Right hindlimb (tissue), 1 donor: Measurements from ENCODE around the gene GOLGA6A.
A peak's percentile ranks its signal among the peaks of the same experiment; 100 is the strongest.
"Not testable (repeated sequence)": the region's sequence is repeated elsewhere in the genome, so short reads cannot be mapped to it uniquely, and the experiment has no call there.

Source experiments
- DNase-seq: peaks from one replicate; pipeline ENCODE4 v3.0.0-alpha.2; 2018

The GOLGA6A gene, protein sequence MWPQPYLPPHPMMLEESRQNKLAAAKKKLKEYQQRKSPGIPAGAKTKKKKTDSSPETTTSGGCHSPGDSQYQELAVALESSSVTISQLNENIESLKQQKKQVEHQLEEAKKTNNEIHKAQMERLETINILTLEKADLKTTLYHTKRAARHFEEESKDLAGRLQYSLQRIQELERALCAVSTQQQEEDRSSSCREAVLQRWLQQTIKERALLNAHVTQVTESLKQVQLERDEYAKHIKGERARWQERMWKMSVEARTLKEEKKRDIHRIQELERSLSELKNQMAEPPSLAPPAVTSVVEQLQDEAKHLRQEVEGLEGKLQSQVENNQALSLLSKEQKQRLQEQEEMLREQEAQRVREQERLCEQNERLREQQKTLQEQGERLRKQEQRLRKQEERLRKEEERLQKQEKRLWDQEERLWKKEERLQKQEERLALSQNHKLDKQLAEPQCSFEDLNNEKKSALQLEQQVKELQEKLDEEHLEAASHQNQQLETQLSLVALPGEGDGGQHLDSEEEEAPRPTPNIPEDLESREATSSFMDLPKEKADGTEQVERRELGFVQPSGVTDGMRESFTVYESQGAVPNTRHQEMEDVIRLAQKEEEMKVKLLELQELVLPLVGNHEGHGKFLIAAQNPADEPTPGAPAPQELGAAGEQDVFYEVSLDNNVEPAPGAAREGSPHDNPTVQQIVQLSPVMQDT

DNA sequence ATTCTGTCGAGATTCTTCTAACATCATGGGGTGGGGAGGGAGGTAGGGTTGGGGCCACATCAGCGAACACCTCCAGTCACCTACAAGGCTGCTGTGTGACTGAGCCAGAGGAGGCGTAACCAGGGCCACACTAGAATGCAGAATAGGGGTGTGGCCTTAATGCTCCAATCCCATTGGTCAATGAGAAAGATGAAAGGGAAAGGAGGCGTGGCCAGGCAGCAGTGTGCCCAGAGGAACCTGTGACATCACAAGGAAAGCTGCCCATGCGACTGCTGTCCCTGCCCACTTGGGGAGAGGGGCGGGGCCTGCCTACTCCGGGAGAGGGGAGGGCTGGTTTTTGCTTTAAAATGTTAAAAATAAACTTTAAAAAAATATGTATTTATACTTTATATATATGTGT is at the start of gene GOLGA6A:
GOLGA6A (minus strand) TSS at position 101 of the 400 bp plus-strand sequence; CDS start at position 60, 41 bp downstream.
- DNase-seq, result not testable (repeated sequence)

DNA sequence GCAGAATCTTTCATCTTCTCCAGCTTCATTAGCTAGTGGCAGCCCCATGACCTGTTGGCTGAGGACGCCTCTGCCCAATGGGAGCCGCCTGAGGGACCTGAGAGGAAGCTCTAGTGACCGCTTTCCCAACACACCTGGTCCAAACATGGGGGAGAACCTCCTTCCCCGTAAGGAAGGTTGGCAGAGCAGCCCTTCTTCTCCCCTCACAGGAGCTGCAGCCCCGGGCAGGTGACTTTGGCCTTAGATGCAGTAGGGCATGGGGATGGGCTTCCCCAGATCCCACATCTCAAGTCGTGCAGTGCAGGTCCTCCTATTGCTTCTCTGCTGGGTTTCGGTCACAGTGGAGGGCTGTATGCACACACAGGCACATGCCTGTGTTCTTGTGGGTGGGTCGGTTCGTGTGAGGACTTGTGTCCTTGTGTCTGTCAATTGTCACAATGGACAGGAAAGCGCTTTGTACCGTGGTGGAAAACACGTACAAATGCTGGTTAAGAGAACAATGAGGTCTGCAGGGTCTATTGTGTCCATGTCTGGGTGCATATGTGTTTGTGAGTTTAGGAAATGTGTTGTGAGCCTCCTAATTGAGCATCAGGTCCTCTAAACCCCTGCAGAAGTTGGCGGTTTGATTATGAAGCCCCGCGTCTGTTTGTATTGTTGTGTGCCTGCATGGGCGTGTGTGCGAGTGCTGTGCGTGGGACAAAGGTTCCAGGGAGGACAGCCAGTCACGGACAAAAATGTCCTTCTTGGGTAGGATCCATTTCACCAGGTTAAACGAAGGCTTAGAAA is 49.5 kb upstream of the GOLGA6A start:
- no peak for DNase-seq

DNA sequence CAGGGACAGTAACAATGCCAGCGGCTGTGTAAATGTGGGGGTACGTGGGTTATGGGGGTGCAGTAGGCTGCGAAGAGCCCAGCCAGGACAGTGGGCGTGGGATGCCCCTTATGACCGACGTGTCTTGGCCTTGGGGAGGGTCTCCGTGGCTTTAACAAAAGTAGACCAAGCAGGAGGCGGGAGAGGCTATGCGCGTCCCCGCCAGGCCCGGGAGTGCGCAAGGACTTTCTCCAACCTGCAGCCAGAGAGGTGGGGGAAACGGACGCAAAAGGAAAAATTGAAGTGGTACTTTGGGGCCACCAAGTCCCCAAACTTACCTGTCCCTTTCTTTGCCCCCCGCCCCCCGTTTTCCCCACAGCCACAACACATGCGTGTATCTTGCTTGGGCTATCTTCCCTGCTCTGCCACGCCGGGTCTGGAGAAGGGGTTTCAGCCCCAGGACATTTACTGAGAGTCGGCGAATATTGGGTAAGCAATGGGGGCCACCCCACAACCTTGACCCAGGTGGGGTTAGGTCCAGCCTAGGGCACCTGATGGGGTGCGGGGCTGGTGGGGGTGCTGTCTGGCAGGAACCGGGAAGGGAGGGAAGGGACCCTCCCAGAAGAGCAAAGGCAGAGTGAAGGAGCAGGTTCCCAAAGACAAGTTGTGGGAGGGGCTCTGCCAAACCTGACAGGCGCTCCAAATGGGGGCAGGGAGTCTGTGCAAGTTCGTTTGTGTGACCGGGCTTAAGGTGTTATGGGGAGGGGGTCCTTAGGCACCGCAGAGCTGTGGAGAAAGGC is 48.7 kb upstream of the GOLGA6A start:
- DNase-seq, result no peak

DNA sequence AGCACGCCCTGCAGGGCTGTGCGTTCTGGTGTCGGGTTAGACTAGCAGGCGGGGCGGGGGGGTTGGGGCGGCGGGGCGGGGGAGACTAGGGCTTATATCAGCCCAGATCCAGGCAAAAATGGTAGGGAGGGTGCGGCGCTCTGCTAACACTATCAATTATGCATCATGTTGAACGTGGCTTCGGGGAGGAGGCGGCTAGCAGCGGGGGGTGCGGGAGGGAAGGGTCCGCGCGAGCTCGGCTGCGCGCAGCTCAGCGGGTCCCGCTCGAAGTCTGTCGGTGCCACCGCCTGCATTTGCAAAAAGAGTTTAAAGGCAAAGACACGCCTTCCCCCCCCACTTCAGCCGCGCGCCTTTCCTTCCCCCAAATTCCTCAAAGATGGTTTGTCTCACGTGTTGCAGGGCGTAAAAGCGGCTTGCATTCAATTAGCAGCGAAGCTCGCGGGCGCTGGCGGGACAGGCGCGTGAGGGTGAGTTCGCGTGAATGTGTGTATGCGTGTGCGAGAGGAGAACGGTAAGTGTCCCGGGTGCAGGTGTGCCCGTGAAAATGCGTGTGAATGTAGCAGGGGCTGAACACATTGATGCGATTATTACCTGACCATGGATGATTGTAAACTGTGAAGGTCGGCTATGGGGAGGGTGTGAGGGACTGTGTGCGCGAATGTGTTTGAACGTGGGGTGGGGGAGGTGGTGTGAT is 48.0 kb upstream of the GOLGA6A start, which contains the start of gene ISLR2:
ISLR2 (plus strand) TSS at position 432 of the 694 bp plus-strand sequence. CDS start 2,169 bp downstream, outside the sequence.
- DNase-seq, result peak; percentile 58

DNA sequence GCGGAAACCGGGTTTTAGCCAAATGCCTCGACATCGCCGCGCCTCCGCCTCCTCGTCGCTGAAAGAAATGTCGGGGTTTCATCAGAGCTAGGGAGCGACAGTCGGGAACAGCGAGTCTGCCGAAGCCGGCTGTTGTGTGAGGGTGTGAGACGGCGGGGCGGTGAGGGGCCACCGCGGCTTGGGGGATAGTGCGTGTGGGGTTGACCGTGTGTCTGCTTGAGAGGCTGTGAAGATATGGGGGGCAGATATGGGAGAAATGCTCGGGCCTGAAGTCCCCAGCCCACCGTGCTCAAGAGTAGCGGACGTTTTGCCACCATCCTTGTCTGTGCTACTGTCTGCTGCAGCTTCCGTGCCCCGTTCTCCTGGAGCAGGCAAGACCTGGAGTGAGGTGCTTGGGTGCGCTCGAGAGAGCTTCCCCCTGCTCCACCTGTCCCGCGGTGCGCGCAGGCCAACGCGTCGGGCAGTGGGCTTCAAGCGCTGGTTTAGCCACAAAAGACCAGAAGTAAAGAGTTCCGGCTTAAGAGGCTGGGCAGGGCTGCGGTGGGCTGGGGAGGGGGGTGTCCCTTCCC is 47.3 kb upstream of the GOLGA6A start:
- peak; percentile 27 for DNase-seq

DNA sequence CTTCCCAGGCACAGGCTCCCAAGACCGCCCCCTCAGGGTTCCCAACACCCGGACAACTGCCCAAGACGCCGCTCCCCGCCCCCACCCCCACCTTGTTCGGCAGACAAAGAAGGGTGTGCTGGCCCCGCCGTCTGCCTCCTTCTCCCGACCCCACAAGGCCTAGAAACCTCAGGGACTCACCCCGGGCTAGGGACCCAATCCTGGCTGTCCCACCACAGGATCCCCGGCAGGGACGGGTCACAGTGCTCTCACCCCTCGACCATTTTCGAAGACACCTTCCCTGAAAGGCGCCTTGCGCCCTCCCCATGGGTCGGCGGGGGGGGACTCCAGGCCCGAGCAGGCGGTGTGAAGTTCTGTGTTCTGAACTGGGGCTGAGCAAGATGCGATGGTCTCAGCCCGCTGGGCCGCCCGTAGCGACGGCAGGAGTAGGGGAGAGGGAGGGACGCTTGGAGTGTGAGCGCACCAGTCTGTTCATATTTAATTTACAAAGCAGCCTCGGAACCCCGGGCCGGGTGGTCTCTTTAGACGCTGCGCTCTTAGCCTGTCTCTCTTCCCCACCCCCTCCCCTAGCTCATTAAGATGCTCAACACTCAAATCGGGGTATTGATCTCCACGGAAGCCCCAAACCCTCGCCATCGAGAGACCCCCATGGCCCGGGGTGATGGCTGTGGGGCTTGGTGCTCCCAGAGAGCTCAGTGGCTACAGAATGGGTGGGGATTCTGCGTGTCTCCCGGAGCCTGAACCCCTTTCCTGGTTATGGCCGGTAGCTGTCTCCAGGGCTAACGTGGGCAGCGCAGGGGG is 46.6 kb upstream of the GOLGA6A start:
- peak; percentile 41 for DNase-seq

DNA sequence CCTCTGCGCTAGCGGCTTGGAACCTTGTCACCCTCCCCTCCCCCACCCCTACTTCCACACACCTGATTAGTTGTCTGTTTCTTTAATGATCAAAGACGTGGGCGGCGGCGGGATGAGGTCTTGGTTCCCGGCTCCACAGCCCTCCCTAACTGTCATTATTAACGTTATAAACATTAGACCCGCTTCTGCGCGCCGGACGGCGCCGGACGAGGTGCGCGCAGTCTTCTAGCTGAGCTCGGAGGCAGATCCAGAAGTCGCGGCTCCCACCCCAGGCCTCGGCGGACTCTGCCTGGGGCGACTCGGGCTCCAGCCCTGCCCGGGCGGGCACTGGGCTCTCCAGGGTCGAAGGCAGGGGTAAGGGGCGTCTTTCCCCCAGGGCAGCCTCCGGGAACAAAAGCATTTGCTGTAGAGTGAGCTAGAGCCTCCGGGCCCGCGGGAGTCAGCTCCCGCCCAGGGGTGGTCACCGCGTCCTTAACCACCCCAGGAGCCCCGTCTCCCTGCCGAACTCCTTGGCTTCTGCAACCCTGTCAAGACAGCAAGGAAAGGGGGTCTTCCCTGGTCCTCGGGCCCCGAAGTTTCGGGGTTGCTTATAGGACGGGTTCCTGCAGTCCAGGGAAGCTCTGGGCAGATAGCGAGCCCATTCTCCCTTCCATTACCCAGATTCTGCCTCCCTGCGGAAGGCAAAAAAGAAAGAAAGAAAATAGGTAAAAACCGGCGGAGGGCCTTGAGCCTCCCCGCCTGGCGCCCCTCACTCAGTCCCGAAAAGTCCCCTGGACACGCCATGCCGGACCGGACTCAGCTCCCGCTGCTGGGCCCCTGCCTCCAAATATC is 45.8 kb upstream of the GOLGA6A start:
- DNase-seq, result no peak

DNA sequence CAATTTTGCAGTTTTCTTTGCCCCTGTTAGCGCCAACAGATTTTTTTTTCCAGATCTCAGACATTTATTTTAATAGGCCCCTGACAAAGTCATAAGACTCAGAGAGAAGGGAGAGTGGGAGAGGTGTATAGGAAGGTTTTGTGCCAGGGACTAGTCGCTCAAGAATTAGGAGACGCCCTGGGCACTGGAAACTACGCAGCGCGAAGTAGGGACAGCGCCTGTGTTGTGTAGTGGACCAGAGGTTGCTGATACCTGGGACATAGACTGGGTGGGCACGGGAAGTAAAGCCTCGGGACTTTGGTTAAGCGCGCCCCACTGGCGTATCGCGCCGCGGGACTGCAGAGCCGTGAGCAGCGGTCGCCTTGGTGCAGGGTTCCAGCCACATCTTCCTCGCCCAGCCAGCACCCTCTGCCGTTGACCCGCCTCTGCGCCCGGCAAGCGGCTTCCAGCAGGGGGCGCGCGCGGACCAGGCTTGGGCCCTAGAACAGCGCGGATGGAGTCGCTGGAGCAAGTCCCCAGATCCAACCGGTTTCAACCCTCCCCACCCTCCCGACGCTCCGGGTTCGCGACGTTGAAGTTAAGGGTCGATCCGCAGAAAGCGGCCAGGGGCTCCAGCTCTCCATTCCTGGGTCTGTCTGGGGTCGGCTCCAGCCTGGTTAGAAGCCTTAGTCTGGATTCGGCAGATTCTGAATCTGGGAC is 45.1 kb upstream of the GOLGA6A start:
- DNase-seq, result peak; percentile 94

DNA sequence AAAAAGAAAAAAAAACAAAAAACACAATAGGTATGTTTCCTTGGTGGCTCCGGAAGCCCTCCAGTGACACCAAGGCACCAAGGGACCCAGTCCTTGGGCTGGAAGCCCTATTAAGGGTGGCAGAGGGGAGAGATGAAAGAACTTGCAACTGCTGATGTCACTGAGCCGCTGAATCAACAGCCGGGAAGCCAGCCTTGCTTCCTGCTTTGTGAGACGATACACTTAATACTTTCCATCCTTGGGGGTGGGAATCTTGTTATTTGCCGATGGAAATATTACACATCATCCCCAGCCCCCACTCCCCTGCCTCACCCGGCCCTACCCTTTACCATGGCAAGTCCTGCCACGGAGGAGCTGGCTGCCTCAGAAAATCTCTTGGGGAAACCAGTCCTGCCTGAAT is 42.4 kb upstream of the GOLGA6A start:
- DNase-seq, result no peak

DNA sequence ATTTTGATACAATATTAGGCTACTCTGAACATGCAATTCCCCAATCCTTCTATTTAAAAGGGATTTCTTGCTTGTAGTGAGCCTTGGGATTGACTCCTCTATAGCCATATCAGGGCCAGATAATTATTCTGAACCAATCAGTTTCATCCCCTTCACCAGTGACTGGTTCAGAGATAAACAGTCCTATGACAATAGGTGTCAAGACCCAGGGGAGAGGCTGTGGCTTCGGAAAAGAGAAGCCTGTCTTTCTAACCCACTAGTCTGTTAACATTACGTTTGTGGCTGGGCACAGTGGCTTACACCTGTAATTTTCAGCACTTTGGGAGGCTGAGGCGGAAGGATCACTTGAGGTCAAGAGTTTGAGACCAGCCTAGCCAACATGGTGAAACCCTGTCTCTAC is 41.8 kb upstream of the GOLGA6A start:
- DNase-seq, result no peak

DNA sequence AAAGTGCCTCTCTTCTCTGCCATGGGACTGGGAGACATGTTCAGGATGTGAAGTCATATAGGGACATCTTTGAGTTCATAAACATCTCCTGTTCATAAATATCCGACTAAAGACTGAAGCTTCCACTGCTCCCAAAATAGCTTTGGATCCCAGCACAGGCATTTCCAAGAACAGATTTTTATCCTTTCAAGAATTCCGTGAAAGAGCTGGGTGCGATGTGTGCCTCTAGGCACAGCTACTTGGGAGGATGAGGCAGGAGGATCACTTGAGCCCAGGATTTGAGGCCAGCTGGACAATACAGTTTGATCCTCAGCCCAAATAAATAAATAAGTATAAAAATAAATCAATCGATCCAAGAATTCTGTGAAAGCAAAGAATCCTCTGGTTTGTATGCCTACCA is 41.3 kb upstream of the GOLGA6A start:
- DNase-seq, result no peak

DNA sequence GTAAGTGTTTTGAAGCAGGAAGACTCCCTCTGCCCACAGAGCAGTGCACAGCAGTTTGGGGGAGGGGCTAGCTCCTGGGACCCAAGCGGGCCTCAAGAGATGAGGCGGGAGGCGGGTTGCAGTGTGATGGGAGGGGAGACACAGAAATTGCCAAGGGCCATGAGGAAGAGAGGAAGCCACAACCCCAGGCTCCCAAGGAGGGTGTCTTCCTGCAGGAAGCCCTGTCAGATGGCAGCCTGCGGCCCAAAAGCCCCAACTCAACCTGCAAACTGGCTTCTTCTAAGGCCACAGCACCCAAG is 40.7 kb upstream of the GOLGA6A start:
- DNase-seq, result no peak

DNA sequence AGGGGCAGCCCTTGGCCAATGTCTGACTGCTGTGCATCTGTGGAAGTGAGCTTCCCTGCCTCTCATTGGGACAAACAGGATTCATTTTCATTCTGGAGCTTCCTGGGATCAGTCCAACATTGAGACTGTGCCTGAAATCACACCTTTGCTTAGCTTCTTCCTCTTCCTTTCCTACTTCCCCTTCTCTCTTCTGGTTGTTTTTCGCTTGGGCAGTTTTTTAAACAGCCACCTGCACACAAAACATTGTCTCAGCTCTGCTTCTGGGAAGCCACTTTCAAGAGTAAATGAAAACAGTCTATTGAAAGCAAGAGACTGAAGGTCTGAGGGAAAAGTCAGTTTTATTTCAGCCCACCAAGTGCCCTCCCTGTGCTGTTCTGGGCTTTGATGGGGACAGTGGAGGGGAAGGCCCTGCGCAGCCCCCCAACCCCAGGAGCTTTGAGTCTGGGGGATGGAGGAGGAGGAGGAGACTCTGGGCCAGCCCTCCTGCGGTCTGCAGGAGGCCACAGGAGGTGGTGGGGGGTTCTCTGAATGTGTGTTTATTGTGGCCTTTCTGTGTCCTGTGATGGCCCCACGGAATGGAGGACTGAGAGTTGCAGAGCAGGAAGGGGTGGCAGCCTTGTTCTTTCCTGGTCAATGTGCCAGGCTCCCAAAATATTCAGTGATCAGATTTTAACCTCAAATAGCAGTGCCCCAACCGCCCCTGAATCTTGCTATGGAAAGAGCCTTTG is 40.2 kb upstream of the GOLGA6A start:
- DNase-seq, result no peak

DNA sequence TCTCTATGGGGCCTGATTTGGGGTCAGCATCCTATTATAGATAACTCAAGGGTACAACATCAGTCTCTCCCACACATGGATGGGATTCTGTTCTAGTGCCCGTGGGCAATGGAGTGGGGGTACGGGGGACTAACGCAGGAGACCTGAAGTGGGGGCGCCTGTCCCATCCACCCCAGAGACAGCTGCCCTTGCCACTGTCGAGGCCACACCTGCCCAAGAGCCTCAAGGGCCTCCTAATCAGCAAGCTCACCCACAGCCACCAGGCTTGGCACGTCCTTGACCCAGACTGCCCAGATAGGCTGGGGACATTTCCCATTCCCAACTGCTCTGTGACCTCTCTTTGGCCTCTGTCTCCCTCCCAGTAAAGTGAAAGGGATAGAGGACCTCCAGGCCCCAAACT is 39.5 kb upstream of the GOLGA6A start:
- DNase-seq, result no peak

DNA sequence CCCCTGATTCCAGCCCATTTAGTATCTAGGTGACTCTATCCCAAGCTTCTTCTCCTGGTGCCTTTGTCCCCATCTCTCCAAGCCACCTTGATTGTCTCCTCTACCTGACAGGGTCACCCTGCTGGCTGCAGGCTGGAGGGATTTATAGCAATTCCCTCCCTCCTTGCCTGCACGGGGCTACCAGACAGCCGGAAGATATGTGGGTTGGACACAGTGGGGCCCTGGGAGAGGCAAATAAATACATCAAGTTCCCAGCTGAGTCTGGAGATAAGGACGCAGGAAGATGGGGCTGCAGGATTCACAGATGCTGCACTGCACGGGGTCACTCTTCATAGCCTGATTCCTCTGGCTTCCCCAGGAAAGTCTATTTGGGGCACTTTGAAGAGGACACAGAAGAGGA is 38.7 kb upstream of the GOLGA6A start:
- DNase-seq, result no peak

DNA sequence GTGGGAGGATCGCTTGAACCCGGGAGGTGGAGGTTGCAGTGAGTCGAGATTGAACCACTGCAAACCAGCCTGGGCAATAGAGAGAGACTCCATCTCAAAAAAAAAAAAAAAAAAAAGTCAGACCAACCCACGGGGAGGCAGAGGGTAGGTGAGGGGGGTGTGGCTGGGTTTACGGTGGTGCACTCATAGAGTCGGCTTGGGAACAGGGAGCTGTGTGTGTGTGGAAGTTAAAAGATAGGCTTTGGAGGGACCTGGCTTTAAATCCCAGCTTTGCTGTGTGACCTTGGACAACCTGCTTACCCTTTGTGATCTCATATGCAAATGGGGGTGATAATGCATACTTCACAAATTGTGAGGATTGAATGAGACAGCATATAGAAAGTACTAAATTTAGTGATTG is 38.1 kb upstream of the GOLGA6A start:
- DNase-seq, result no peak

DNA sequence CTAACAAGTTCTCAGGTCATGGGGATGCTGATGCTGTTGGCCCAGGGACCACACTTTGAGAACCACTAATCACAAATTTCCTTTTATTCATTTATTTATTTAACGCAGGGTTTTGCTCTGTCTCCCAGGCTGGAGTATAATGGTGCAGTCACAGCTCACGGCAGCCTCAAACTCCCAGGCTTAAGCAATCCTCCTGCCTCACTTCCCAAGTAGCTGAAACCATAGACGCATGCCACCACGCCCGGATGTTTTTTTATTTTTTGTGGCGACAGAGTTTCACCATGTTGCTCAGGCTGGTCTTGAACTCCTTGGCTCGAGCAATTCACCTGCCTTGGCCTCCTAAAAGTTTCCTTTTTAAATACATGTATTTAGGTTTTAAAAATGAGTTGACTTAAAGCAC is 27.4 kb upstream of the GOLGA6A start:
- no peak for DNase-seq

DNA sequence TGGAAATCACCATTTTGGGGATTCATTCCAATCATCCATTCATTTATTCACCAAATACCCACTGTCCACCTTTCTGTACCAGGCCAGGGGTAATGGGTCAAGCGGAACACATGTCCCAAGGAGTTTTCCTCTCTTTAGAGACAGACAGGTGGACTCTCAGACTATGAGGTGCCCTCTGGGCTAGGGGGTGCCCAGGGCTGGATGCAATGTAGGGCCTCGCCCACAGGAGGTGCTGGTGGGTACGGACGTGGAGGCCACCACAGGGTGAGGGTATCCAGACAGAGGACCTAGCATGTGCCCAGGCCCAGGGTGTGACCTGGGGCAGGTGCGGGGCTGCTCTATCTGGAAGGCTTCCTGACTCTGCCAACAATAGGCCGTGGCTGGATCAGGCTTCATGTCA is 26.3 kb upstream of the GOLGA6A start:
- not testable (repeated sequence) for DNase-seq

DNA sequence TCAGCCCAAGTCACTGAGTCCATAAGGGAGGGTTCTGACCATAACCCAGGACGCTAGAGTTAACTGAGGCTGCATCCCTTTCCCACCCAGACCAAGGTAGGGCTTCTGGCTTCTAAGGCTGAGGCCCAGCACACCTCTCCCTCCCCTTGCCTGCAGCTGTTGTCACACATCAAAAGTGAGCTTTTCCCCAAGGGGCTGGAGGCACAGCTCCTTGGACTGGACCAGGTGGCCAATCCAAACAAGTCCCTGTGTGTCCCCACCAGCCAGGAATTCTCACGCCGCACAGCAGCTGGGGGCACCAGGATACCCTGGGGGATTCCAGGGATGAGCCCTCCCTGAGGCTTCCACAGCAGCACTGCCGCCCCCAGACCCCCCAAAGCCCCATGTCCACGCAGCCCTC is 25.8 kb upstream of the GOLGA6A start:
- DNase-seq, result no peak
